OCI-LY3 (cell line): ENCODE results near the gene PRMT5.

ENCODE experiments used
- H2AFZ ChIP-seq: fragments of 200-600, 300-600 bp; shearing (Covaris generic); 2 replicates; pipeline ENCODE4 v1.6.0; 2014; ENCODE audit warnings: antibody characterized with exemption, low read depth, low read length
- H3K27ac ChIP-seq: fragments of 200-600, 300-600 bp; sonication (generic); 2 replicates; pipeline ENCODE4 v1.5.1; 2014; ENCODE audit warnings: mild to moderate bottlenecking, low read length, moderate library complexity, mixed read lengths
- H3K27me3 ChIP-seq: fragments of 200-600, 300-600 bp; sonication (generic); 2 replicates; pipeline ENCODE4 v1.6.1; 2014; ENCODE audit warnings: low read depth, low read length, mixed read lengths
- H3K36me3 ChIP-seq: fragments of 200-600, 300-600 bp; sonication (generic); replicated peaks from 2 replicates; pipeline ENCODE3; 2014; ENCODE audit warnings: low read depth, low read length, mixed read lengths
- H3K4me1 ChIP-seq: fragments of 300-600, 200-600 bp; sonication (generic); 2 replicates; pipeline ENCODE4 v1.6.1; 2014; ENCODE audit warnings: low read length, mixed read lengths
- H3K4me2 ChIP-seq: fragments of 200-600, 300-600 bp; sonication (generic); 2 replicates; pipeline ENCODE4 v1.6.1; 2014; ENCODE audit warnings: low read length, mixed read lengths
- H3K4me3 ChIP-seq: fragments of 300-600, 200-600 bp; sonication (generic); 2 replicates; pipeline ENCODE4 v1.5.1; 2014; ENCODE audit warnings: antibody characterized with exemption, mild to moderate bottlenecking, low read length, moderate library complexity
- H3K79me2 ChIP-seq: fragments of 300-600, 200-600 bp; shearing (Covaris generic); 2 replicates; pipeline ENCODE4 v1.6.1; 2014; ENCODE audit warnings: mild to moderate bottlenecking, low read length, mixed read lengths
- H3K9ac ChIP-seq: fragments of 300-600, 200-600 bp; shearing (Covaris generic); 2 replicates; pipeline ENCODE4 v1.6.0; 2014; ENCODE audit warnings: mild to moderate bottlenecking, low read length, moderate library complexity
- H3K9me3 ChIP-seq: fragments of 200-600, 300-600 bp; shearing (Covaris generic); 2 replicates; pipeline ENCODE4 v1.6.1; 2014; ENCODE audit warnings: low read length, mixed read lengths; ENCODE audit not compliant: insufficient read depth
- H4K20me1 ChIP-seq: fragments of 200-600, 300-600 bp; sonication (generic); 2 replicates; pipeline ENCODE4 v1.6.1; 2016; ENCODE audit warnings: low read length, mixed read lengths; ENCODE audit not compliant: insufficient read depth
- CTCF ChIP-seq: fragments of 200-600, 300-600 bp; sonication (generic); IDR thresholded peaks from 2 replicates; pipeline ENCODE4 v1.5.1; 2014; ENCODE audit warnings: antibody characterized with exemption, low read length, low read depth
- EZH2phosphoT487 ChIP-seq: fragments of 200-600 bp; shearing (Covaris generic); IDR thresholded peaks from 2 replicates; pipeline ENCODE4 v1.6.1; 2018; ENCODE audit warnings: antibody characterized with exemption, mixed run types, low read depth

The PRMT5 gene

GRCh38 chr14:22908601-22909000 lies 20.6 kb downstream of the PRMT5 start:
- H2AFZ ChIP-seq, result no peak overlapping the region
- TF ChIP-seq EZH2phosphoT487, result no peak
- no peak for TF ChIP-seq CTCF
- peaks cover 46% of the 10 kb centered on the region for H3K36me3 ChIP-seq

GRCh38 chr14:22907429-22907828 lies 21.7 kb downstream of the PRMT5 start:
- Histone ChIP-seq H3K36me3 (peaks cover 53% of the 10 kb centered on the region), H3K79me2 (peaks cover 23% of the 10 kb centered on the region), H3K4me1 (no peaks in the 10 kb centered on the region), H4K20me1 (0 out of 2 replicates have a peak, but pooled peaks cover 2% of the 10 kb centered on the region), H3K9ac (no peak overlapping the region), H3K4me3 (no peak overlapping the region), H3K4me2 (no peak overlapping the region), H3K9me3 (no peaks in the 10 kb centered on the region), H2AFZ (no peak overlapping the region), H3K27me3 (no peaks in the 10 kb centered on the region), H3K27ac (no peak overlapping the region)
- TF ChIP-seq CTCF (no peak), EZH2phosphoT487 (no peak)

More at GRCh38 chr14:22908601-22909000, 20.6 kb downstream of the PRMT5 start:
- Histone ChIP-seq H3K27me3 (no peaks in the 10 kb centered on the region), H3K4me1 (no peaks in the 10 kb centered on the region), H3K9me3 (no peaks in the 10 kb centered on the region), H3K9ac (no peak overlapping the region), H4K20me1 (0 out of 2 replicates have a peak, but pooled peaks cover 2% of the 10 kb centered on the region), H3K4me3 (no peak overlapping the region), H3K79me2 (peaks cover 29% of the 10 kb centered on the region), H3K27ac (no peak overlapping the region), H3K4me2 (no peak overlapping the region)

DNA sequence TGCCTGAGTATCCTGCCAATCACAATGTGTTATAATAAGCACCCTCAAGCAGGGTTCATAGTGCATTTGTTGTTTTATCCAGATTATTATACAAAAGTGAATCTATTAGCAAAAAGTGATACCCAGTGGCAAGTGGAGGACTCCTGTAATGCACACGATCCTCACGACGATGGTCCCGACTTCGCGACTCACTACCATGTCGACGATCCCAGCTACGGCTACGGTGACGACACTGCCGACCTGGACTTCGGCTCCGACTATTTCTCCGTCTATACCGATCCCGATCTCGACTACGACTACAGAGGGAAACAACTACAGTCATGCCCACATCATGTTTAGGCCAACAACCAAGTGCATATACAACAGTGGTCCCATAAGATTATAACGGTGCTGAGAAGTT lies 23.1 kb downstream of the PRMT5 start:
- TF ChIP-seq EZH2phosphoT487 (no peak), CTCF (no peak)
- Histone ChIP-seq H2AFZ (no peak overlapping the region), H3K27me3 (no peaks in the 10 kb centered on the region), H3K4me3 (no peak overlapping the region), H3K4me2 (no peak overlapping the region), H3K9me3 (no peaks in the 10 kb centered on the region), H4K20me1 (0 out of 2 replicates have a peak, but pooled peaks cover 1% of the 10 kb centered on the region), H3K79me2 (peaks cover 10% of the 10 kb centered on the region), H3K9ac (no peak overlapping the region), H3K4me1 (no peaks in the 10 kb centered on the region), H3K36me3 (peaks cover 57% of the 10 kb centered on the region), H3K27ac (no peak overlapping the region)

- Histone ChIP-seq H3K9ac (no peak overlapping the region), H3K4me2 (no peak overlapping the region), H3K9me3 (no peaks in the 10 kb centered on the region), H3K4me3 (no peak overlapping the region), H4K20me1 (no peaks in the 10 kb centered on the region), H3K27ac (no peak overlapping the region), H3K27me3 (no peaks in the 10 kb centered on the region), H3K4me1 (no peaks in the 10 kb centered on the region), H3K79me2 (peaks cover 6% of the 10 kb centered on the region), H3K36me3 (peaks cover 61% of the 10 kb centered on the region), H2AFZ (no peak overlapping the region)
- TF ChIP-seq CTCF (no peak), EZH2phosphoT487 (no peak)
These were observed 23.5 kb downstream of the PRMT5 start for GRCh38 chr14:22905627-22906026.
